Common myeloid progenitor, CD34-positive (primary cell): ENCODE measurements around the gene OPTC.

Experiments
- CTCF ChIA-PET: fragments of 350-600 bp; sonication (Branson Sonifier 250); formaldehyde crosslinking; loops from one replicate; lab custom pipeline; 2021; ENCODE audit warnings: antibody characterized with exemption; lab: Charles Lee
- POLR2A ChIA-PET: fragments of 350-600 bp; sonication (Branson Sonifier 250); formaldehyde crosslinking; loops from one replicate; lab custom pipeline; 2021; ENCODE audit warnings: antibody characterized with exemption; lab: Charles Lee
- DNase-seq, 3 donors: peaks; one replicate each; pipeline versions ENCODE4 v3.0.0 to v3.0.0-alpha.2; 2013
- H3K27ac ChIP-seq, 2 experiments: 1 replicate in 1 of 2; 2 replicates in 1 of 2; pipeline ENCODE4 v1.7.0; 2013; ENCODE audit warnings: inconsistent platforms in 2 of 2, low read length in 2 of 2, mild to moderate bottlenecking in 2 of 2, low read depth in 1 of 2, moderate library complexity in 1 of 2; ENCODE audit not compliant: severe bottlenecking in 2 of 2, insufficient read depth in 1 of 2, poor library complexity in 1 of 2
- H3K27me3 ChIP-seq, 5 experiments: replicated peaks in 2 of 5; 1 replicate in 3 of 5; 2 replicates in 2 of 5; pipeline versions ENCODE4 v1.6.1 to v1.7.0; 2013; ENCODE audit warnings: low read length in 4 of 5, mild to moderate bottlenecking in 2 of 5, moderate library complexity in 2 of 5, inconsistent platforms in 1 of 5; ENCODE audit not compliant: insufficient read depth in 5 of 5, control insufficient read depth in 4 of 5
- H3K36me3 ChIP-seq, 4 experiments: 1 replicate in 2 of 4; 2 replicates in 2 of 4; pipeline versions ENCODE4 v1.6.1 to v1.7.0; 2013; ENCODE audit warnings: low read length in 3 of 4, control low read depth in 1 of 4, mild to moderate bottlenecking in 1 of 4; ENCODE audit not compliant: control insufficient read depth in 4 of 4, insufficient read depth in 4 of 4
- H3K4me1 ChIP-seq, 4 experiments: 1 replicate in 3 of 4; 2 replicates in 1 of 4; pipeline versions ENCODE4 v1.6.1 to v1.7.1; 2013; ENCODE audit warnings: low read length in 3 of 4, mild to moderate bottlenecking in 3 of 4, control low read depth in 1 of 4, inconsistent platforms in 1 of 4, moderate library complexity in 1 of 4; ENCODE audit not compliant: control insufficient read depth in 4 of 4, insufficient read depth in 4 of 4; ENCODE audit errors: control extremely low read depth in 1 of 4
- H3K4me3 ChIP-seq, 7 experiments: 1 replicate in 4 of 7; 2 replicates in 3 of 7; pipeline versions ENCODE4 v1.5.1 to v1.7.0; 2013; ENCODE audit warnings: mild to moderate bottlenecking in 7 of 7, low read length in 6 of 7, moderate library complexity in 6 of 7, inconsistent platforms in 2 of 7, low read depth in 2 of 7, control low read depth in 1 of 7; ENCODE audit not compliant: insufficient read depth in 4 of 7, control insufficient read depth in 1 of 7; ENCODE audit errors: extremely low read depth in 1 of 7
- H3K9me3 ChIP-seq, 5 experiments: 1 replicate in 4 of 5; 2 replicates in 1 of 5; pipeline versions ENCODE4 v1.6.1 to v1.7.1; 2013; ENCODE audit warnings: low read length in 4 of 5, mild to moderate bottlenecking in 2 of 5, inconsistent platforms in 1 of 5, low read depth in 1 of 5, moderate library complexity in 1 of 5; ENCODE audit not compliant: control insufficient read depth in 4 of 5, insufficient read depth in 2 of 5; ENCODE audit errors: control extremely low read depth in 1 of 5
- WGBS: methylation state at CpG from one replicate; pipeline ENCODE4 v1.1.5; 2013; ENCODE audit not compliant: insufficient coverage; 5-methylcytosine and 5-hydroxymethylcytosine counted together

OPTC gene

DNA sequence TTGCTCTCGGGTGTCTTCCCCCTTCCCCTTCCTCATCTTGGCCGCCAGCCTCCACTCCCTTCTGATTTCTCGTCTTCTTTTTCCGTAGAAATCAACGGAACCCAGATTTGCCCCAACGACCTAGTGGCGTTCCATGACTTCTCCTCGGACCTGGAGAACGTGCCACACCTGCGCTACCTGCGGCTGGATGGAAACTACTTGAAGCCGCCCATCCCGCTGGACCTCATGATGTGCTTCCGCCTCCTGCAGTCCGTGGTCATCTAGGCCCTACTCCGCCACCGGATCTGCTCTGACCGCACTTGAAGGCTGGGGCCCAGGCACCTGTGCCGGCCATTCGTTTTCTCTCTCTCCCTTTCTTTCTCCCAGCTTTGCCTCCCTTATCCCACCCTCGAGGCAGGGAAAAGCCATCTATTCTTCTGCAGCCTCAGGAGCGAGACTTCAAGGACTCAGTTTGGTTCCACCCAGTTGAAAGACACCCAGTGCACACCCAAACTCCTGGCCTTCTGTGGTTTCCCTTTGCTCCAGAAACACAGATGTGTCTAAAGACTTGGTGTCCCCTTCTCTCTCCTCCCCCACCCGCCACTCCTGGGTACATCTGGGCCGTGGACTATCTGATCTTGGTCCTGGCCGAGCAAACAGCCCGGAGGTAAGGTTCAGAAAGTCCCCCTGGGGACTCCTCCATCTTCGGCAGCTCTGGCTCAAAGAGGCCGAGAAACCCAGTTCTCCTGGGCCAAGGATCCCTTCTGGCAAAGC is 7.2 kb upstream of the OPTC start:
- no peak for DNase-seq
- WGBS, result 97% methylated on average over 27 of the region's 28 CpGs
- H3K9me3 ChIP-seq, result no peaks in the 10 kb centered on the region
- H3K27ac ChIP-seq, result no peak overlapping the region
- H3K4me1 ChIP-seq, result peaks cover 0 to 9% (median 4%) of the 10 kb centered on the region in 4 experiments
- no peaks in the 10 kb centered on the region for H3K27me3 ChIP-seq
- peak overlapping the region in 1 of 7 experiments; percentile 61 for H3K4me3 ChIP-seq
- POLR2A ChIA-PET, result no interaction called here
- CTCF ChIA-PET, result interaction anchor here (1.1 to 10.6 kb wide), 10 partner anchors 9 to 218 kb away, joined by 3 to 105 read pairs (median 8); no protein-coding TSS in a partner anchor
- H3K36me3 ChIP-seq, result no peaks in the 10 kb centered on the region

DNA sequence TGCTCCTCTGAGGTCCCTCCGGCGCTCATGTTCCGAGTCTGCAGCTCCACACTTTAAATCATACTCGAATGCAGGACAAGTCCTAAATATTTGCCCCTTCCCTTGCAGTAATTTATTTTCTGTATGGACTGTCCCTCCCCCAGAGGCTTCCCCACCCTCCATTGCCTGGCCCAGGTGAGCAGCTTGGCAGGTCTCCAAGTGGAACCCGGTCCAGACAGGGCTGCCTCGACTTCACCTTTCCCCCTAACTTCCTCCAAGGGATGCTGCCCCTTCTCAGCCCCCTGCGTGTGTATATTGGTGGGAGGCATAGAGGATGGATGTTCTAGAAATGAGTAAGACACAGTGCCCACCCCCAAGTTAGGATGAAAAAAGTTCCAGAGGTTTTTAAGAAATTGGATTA is 5.4 kb upstream of the OPTC start:
- POLR2A ChIA-PET, result no interaction called here
- CTCF ChIA-PET, result interaction anchor here (0.7 to 10.6 kb wide), 18 partner anchors 10 to 220 kb away, joined by 3 to 105 read pairs (median 5); partner anchors contain the start of gene FMOD
- no peak overlapping the region for H3K27ac ChIP-seq
- DNase-seq, result no peak
- no peaks in the 10 kb centered on the region for H3K36me3 ChIP-seq
- H3K27me3 ChIP-seq, result no peaks in the 10 kb centered on the region
- no peaks in the 10 kb centered on the region for H3K9me3 ChIP-seq
- no peak overlapping the region for H3K4me3 ChIP-seq
- WGBS, result 97% methylated on average over 4 of the region's 7 CpGs
- peaks cover 0 to 9% (median 4%) of the 10 kb centered on the region in 4 experiments for H3K4me1 ChIP-seq

DNA sequence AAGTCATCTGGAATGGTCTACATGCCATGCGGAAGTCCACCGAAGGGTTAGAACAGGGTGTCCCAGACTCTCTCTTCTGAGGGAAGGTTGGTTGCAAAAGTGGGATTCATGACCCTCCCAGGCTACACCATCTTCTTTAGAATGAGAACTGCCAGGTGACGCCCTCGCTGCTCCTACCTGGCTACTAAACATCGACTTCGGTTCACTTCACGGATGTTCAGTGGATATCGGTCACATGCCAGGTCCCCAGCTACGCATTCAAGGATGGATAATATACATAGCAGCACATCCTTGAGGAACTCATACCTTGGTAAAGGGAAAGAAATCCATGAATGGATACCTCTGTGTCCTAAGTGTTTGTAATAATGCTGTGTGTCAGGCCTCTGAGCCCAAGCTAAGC is 3.3 kb upstream of the OPTC start:
- Histone ChIP-seq H3K27ac (no peak overlapping the region), H3K9me3 (no peaks in the 10 kb centered on the region), H3K4me3 (no peak overlapping the region), H3K4me1 (peaks cover 0 to 9% (median 4%) of the 10 kb centered on the region in 4 experiments), H3K36me3 (no peaks in the 10 kb centered on the region), H3K27me3 (no peaks in the 10 kb centered on the region)
- no peak for DNase-seq
- ChIA-PET POLR2A (no interaction called here), CTCF (interaction anchor here (1.1 to 10.6 kb wide), 3 partner anchors 148 to 453 kb away, joined by 3 to 105 read pairs (median 45); no protein-coding TSS in a partner anchor)
- WGBS, result 88% methylated on average over 5 of the region's 9 CpGs

DNA sequence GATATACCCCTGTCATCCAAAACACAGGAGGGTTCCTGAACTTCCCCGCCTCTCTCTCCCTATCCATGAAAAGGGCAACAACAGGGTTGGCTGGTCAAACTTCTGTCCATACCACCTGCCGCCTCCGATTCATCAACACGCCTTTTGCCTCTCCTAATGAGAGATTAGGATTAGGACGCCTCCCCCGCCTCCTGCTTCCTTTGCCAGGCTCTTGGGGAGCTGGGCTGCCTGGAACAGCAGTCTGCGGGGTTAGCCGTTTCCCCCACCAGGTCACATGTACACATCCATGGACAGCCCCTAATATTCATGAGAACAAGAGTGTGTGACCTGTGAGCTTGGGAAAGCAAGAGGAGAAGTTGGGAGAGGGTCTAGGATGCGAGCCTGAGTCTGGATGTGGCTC is 2.3 kb upstream of the OPTC start:
- 97% methylated on average over 6 of the region's 9 CpGs for WGBS
- no peak for DNase-seq
- CTCF ChIA-PET, result interaction anchor here (5.5 to 10.6 kb wide), 2 partner anchors 149 to 223 kb away, joined by 45 to 105 read pairs; no protein-coding TSS in a partner anchor
- H3K9me3 ChIP-seq, result no peaks in the 10 kb centered on the region
- no peaks in the 10 kb centered on the region for H3K27me3 ChIP-seq
- H3K27ac ChIP-seq, result no peak overlapping the region
- no peak overlapping the region for H3K4me3 ChIP-seq
- POLR2A ChIA-PET, result no interaction called here
- peaks cover 0 to 9% (median 4%) of the 10 kb centered on the region in 4 experiments for H3K4me1 ChIP-seq
- H3K36me3 ChIP-seq, result no peaks in the 10 kb centered on the region

DNA sequence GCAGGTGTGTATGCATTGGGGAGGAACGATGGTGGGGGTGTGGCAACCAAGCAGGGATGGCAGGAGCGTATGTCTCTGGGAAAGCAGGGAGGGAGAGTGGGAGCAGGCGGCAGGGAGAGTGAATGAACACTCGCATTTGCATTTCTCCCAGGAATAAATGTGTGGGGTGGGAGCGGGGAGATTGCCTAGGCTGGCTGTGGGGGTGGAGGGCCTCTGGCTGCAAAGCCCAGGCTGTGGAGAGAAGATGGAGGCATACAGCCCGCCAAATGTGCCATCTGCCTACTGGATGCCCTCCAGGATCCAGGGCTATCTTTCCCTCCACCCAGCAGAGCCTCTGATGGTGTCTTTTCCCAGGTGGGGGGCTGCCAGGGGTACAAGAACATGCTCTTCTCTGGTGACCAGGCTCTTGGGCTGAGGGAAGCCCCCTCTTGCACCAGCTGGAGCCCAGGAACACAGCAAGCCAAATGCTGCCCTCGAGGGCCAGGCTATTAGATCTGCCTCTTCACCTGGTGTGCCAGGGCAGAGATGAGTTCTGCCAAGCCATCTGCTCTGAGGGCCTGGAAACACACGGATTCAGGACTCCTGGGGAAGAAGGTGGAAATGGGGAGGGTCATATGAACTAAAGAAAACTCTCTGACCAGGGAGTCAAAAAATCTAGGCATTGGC is 1.7 kb upstream of the OPTC start:
- Histone ChIP-seq H3K27ac (no peak overlapping the region), H3K4me3 (no peak overlapping the region), H3K27me3 (no peaks in the 10 kb centered on the region), H3K36me3 (no peaks in the 10 kb centered on the region), H3K4me1 (peaks cover 0 to 8% (median 4%) of the 10 kb centered on the region in 4 experiments), H3K9me3 (no peaks in the 10 kb centered on the region)
- POLR2A ChIA-PET, result no interaction called here
- CTCF ChIA-PET, result interaction anchor here (10.6 kb wide), 1 partner anchor 150 kb away, joined by 105 read pairs; no protein-coding TSS in a partner anchor
- 58% methylated on average over 4 of the region's 8 CpGs for WGBS
- no peak for DNase-seq

DNA sequence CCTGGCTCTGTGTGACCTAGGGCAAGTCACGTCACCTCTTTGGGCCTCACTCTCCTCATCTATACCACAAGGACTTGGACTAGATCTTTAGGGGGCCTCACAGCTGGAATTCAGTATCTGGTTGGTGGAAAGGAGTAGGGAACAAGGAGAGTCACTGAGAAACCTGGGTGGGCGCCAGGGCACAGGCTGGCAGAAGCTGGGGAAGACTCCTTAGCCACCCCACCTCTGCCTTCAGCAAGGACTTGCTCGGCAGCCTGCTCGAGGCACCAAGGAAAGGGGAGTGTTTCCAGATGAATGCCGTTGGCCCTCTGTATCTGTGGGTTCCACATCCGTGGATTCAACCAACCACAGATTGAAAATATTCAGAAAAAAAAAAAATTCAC is 1.2 kb upstream of the OPTC start:
- Histone ChIP-seq H3K9me3 (no peaks in the 10 kb centered on the region), H3K36me3 (no peaks in the 10 kb centered on the region), H3K4me3 (no peak overlapping the region), H3K27ac (no peak overlapping the region), H3K4me1 (peaks cover 0 to 4% (median 2%) of the 10 kb centered on the region in 4 experiments), H3K27me3 (no peaks in the 10 kb centered on the region)
- ChIA-PET CTCF (no interaction called here), POLR2A (no interaction called here)
- DNase-seq, result no peak
- 100% methylated on average over 3 of the region's 6 CpGs for WGBS

DNA sequence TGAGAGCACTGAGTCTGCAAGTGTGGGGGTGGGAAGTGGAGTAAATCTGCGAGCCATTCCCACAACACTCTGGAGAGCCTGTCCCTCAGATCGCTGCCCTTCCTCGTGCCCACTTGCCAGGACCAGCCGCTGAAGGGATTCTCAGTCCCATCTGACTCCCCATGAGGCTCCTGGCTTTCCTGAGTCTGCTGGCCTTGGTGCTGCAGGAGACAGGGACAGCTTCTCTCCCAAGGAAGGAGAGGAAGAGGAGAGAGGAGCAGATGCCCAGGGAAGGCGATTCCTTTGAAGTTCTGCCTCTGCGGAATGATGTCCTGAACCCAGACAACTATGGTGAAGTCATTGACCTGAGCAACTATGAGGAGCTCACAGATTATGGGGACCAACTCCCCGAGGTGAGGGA is 1.9 kb downstream of the OPTC start:
- Histone ChIP-seq H3K27ac (no peak overlapping the region), H3K27me3 (no peaks in the 10 kb centered on the region), H3K4me1 (no peaks in the 10 kb centered on the region), H3K36me3 (no peaks in the 10 kb centered on the region), H3K4me3 (no peak overlapping the region), H3K9me3 (no peaks in the 10 kb centered on the region)
- CTCF ChIA-PET, result interaction anchor here (1.1 to 3.1 kb wide), 4 partner anchors 9 to 228 kb away, joined by 3 to 21 read pairs (median 8); no protein-coding TSS in a partner anchor
- POLR2A ChIA-PET, result no interaction called here
- DNase-seq, result no peak
- WGBS, result 86% methylated on average over 6 of the region's 7 CpGs
